Activated CD4-positive, alpha-beta memory T cell treated with anti-CD3 and anti-CD28 coated beads for 36 hours (primary cell): Measurements from ENCODE around the gene TPTE. TPM values are rescaled to one million over a fixed set of nuclear protein-coding genes. Genes with fewer than 3 reads are reported as not detected.
"Not testable (repeated sequence)": the region's sequence is repeated elsewhere in the genome, so short reads cannot be mapped to it uniquely, and the experiment has no call there.

Source experiments
- CTCF ChIA-PET: fragments of 350-600 bp; sonication (Branson Sonifier 250); formaldehyde crosslinking; loops from one replicate; lab custom pipeline; 2021; ENCODE audit warnings: antibody characterized with exemption, inconsistent platforms; lab: Charles Lee
- POLR2A ChIA-PET: fragments of 350-600 bp; sonication (Branson Sonifier 250); formaldehyde crosslinking; loops from one replicate; lab custom pipeline; 2021; ENCODE audit warnings: antibody characterized with exemption; lab: Charles Lee
- DNase-seq: peaks from one replicate; pipeline ENCODE4 v3.0.0-alpha.2; 2020
- H3K27ac Mint-ChIP-seq: one replicate; pipeline ENCODE4 v1.8.0; 2021; ENCODE audit warnings: mixed read lengths
- H3K27me3 Mint-ChIP-seq: one replicate; pipeline ENCODE4 v1.8.0; 2021; ENCODE audit warnings: mixed read lengths
- H3K36me3 Mint-ChIP-seq: one replicate; pipeline ENCODE4 v1.8.0; 2021; ENCODE audit warnings: mixed read lengths
- H3K4me1 Mint-ChIP-seq: one replicate; pipeline ENCODE4 v1.8.0; 2021; ENCODE audit warnings: low read depth, mixed read lengths
- H3K4me3 Mint-ChIP-seq: one replicate; pipeline ENCODE4 v1.8.0; 2021; ENCODE audit warnings: mild to moderate bottlenecking, mixed read lengths
- H3K9me3 Mint-ChIP-seq: one replicate; pipeline ENCODE4 v1.8.0; 2021; ENCODE audit warnings: mixed read lengths
- intact Hi-C: fragments of 100-400 bp; cut with micrococcal nuclease; formaldehyde crosslinking; loops from one replicate; pipeline ENCODE4 v1.15.1; 2023
- total RNA-seq, 2 experiments: library from RNA; stranded (reverse); gene quantifications; one replicate each; pipeline ENCODE4 v1.2.3, GENCODE V29; 2021

The TPTE gene
- not detected for total RNA-seq

DNA sequence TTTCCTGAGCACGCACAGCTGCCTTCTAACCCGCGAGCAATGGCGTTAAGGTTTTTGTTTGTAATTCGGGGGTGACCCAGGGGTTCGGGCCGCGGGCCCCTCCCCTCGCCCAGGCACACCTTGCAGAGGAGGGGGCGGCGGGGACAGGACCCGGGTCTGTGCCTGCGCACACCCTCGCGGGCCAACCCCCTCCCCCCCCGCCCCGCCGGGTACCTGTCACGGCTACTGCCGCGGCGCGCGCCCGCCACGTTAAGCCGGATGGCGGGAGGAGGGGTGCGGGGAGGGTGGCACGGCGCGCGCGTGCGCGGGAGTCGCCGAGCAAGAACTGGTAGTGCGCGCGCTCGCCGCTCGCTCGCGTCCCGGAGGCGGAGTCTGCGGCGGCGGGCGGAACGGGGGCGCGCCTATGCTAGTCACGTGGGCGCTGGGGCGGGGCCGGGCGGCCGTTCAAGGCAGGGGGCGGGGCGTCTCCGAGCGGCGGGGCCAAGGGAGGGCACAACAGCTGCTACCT, at the start of gene TPTE:
TSS of gene TPTE (plus strand) at position 493 of the 508 bp plus-strand sequence. CDS start 17,141 bp downstream, outside the sequence.
- Mint-ChIP-seq H3K27me3 (no peaks in the 10 kb centered on the region), H3K36me3 (peaks cover 3% of the 10 kb centered on the region), H3K4me3 (no peak within 1 kb of the TSS), H3K4me1 (no peaks in the 10 kb centered on the region), H3K9me3 (peaks cover 45% of the 10 kb centered on the region), H3K27ac (no peak within 1 kb of the TSS)
- POLR2A ChIA-PET = no interaction called here
- DNase-seq = no peak
- CTCF ChIA-PET = no interaction called here
- intact Hi-C loops = no loop called here

DNA sequence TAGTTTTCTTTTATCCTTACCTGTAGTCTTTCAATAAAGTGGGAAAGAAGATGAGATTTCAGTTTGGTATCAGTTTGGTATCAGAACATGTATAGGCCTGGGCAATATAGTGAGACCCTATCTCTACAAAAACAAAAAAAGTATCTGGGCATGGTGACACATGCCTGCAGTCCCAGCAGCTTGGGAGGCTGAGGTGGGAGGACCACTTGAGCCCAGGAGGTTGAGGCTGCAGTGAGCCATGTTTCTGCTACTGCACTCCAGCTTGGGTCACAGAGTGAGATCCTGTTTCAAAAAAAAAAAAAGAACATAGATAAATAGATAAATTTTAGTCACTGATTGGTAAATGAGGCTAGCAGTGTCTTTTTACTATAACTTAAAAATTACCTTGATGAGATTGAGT, 49.4 kb upstream of the TPTE start:
- H3K4me1 Mint-ChIP-seq, H3K36me3 Mint-ChIP-seq, H3K27me3 Mint-ChIP-seq, intact Hi-C loops, H3K9me3 Mint-ChIP-seq, DNase-seq, H3K27ac Mint-ChIP-seq, POLR2A ChIA-PET, H3K4me3 Mint-ChIP-seq, CTCF ChIA-PET: not testable (repeated sequence)

DNA sequence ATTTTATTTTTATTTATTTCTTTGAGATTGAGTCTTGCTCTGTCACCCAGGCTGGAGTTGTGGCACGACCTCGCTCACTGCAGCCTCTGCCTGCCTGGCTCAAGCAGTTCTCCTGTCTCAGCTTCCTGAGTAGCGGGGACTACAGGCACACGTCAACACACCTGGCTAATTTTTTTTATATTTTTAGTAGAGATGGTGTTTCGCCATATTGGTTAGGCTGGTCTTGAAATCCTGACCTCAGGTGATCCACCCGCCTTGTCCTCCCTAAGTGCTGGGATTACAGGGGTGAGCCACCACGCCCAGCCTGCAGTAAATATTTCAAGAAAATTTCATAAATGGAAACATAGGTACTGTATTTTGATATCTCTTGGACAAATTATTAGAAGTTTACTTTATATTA, 43.6 kb upstream of the TPTE start:
- H3K4me1 Mint-ChIP-seq, DNase-seq, intact Hi-C loops, H3K27me3 Mint-ChIP-seq, H3K36me3 Mint-ChIP-seq, H3K4me3 Mint-ChIP-seq, H3K27ac Mint-ChIP-seq, CTCF ChIA-PET, POLR2A ChIA-PET: not testable (repeated sequence)
- H3K9me3 Mint-ChIP-seq = peaks cover 20% of the 10 kb centered on the region

DNA sequence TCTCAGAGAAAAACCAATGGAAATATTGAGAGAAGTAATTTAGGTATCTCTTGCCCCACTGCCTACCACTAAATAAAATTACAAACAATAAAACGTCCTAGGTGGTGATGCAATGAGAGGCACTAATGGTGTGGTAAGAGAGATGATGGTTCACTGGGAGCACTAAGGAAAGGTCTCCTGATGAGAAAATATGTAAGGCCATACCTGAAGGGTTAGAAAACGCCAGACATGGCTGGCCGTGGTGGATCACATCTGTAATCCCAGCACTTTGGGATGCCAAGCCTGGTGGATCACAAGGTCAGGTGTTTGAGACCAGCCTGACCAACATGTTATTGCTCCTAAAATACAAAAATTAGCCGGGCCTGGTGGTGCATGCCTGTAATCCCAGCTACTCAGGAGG, 41.5 kb upstream of the TPTE start:
- CTCF ChIA-PET, H3K4me3 Mint-ChIP-seq, DNase-seq, POLR2A ChIA-PET, H3K27ac Mint-ChIP-seq, H3K36me3 Mint-ChIP-seq, H3K27me3 Mint-ChIP-seq, intact Hi-C loops, H3K4me1 Mint-ChIP-seq: not testable (repeated sequence)
- H3K9me3 Mint-ChIP-seq = peaks cover 24% of the 10 kb centered on the region

DNA sequence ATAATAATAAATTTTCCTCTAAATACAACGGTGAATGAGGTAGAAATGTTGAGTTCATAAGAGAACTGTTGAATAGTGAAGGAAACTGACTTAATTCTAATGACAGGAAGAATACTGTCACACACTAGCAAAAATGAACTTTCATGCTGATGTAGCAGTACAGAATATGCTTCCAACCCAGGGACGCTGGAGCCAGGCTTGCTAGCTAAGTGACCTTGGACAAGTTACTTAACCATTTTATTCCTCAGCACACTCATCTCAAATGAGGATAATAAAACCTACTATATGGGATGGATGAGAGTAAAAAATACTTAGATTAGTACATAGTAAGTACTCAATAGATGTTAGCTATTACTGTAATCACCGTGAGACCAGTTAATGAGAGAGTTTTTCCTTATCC, 36.5 kb upstream of the TPTE start:
- peaks cover 17% of the 10 kb centered on the region for H3K9me3 Mint-ChIP-seq
- CTCF ChIA-PET, H3K4me1 Mint-ChIP-seq, intact Hi-C loops, DNase-seq, H3K27ac Mint-ChIP-seq, H3K36me3 Mint-ChIP-seq, POLR2A ChIA-PET, H3K4me3 Mint-ChIP-seq, H3K27me3 Mint-ChIP-seq: not testable (repeated sequence)

DNA sequence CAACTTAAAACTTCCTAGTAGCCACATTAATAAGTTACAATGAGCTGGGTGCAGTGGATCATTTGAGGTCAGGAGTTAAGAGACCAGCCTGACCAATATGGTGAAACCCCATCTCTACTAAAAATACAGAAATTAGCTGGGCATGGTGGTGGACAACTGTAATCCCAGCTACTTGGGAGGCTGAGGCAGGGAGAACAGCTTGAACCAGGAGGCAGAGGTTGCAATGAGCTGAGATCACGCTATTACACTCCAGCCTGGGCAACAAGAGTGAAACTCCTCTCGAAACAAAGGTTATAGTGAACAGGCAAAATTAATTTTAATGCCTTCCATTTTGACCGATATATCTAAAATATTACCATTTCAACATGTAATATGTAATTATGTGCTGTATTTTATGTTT, 30.9 kb upstream of the TPTE start:
- CTCF ChIA-PET, H3K4me3 Mint-ChIP-seq, H3K4me1 Mint-ChIP-seq, H3K27me3 Mint-ChIP-seq, H3K36me3 Mint-ChIP-seq, POLR2A ChIA-PET, DNase-seq, intact Hi-C loops, H3K9me3 Mint-ChIP-seq, H3K27ac Mint-ChIP-seq: not testable (repeated sequence)

DNA sequence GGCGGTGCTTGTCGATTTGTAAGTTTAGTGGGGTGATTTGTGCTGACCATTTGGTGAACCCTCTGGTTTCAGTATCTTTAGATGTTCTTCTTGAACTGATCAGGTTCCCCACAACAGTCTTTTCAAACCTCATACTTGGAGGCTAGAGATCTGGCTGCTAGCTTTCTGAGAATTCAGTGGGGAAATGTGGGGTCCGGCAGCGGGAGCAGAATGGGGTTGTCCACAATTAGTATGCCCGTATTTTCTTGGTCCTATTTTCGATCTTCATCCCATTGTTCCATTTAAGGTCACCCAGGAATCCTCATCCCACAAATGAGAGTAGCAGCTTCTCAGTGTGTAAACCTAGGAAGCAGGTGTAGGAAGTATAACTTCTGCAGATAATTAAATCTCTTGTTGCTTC, 10.3 kb upstream of the TPTE start:
- no peak for DNase-seq
- POLR2A ChIA-PET = no interaction called here
- Mint-ChIP-seq H3K9me3 (peaks cover 23% of the 10 kb centered on the region), H3K4me1 (no peaks in the 10 kb centered on the region), H3K27me3 (no peaks in the 10 kb centered on the region), H3K36me3 (no peaks in the 10 kb centered on the region), H3K4me3 (no peak overlapping the region), H3K27ac (no peak overlapping the region)
- CTCF ChIA-PET = no interaction called here
- intact Hi-C loops = no loop called here

DNA sequence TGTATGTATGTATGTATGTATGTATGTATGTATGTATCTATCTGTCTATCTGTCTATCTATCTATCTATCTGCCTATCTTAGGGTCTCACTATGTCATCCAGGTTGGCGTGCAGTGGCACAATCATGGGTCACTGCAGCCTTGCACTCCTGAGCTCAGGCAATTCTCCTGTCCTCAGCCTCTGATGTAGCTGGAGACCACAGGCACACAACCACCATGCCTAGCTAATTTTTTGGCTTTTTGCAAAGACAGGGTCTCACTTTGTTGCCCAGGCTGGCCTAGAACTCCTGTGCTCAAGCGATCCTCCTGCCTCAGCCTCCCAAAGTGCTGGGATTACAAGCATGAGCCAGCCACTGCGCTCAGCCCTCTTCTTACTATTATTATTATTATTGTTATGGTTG, 4.5 kb upstream of the TPTE start:
- POLR2A ChIA-PET, H3K4me3 Mint-ChIP-seq, intact Hi-C loops, DNase-seq, H3K27ac Mint-ChIP-seq, H3K36me3 Mint-ChIP-seq, H3K4me1 Mint-ChIP-seq, CTCF ChIA-PET, H3K27me3 Mint-ChIP-seq: not testable (repeated sequence)
- H3K9me3 Mint-ChIP-seq = peaks cover 34% of the 10 kb centered on the region

DNA sequence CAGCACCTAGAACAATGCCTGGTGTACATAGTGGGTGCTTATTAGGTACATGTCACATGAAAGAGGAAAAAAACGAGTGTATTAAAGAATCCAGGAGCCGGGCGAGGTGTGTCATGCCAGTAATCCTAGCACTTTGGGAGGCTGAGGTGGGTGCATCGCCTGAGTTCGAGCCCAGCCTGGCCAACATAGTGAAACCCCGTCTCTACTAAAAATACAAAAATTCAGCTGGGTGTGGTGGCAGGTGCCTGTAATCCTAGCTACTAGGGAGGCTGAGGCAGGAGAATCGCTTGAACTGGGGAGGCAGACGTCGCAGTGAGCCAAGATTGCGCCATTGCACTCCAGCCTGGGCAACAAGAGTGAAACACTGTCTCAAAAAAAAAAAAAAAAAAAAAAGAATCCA, 3.5 kb upstream of the TPTE start:
- H3K4me1 Mint-ChIP-seq, H3K27me3 Mint-ChIP-seq, intact Hi-C loops, DNase-seq, POLR2A ChIA-PET, H3K36me3 Mint-ChIP-seq, H3K4me3 Mint-ChIP-seq, CTCF ChIA-PET, H3K27ac Mint-ChIP-seq: not testable (repeated sequence)
- peaks cover 40% of the 10 kb centered on the region for H3K9me3 Mint-ChIP-seq

DNA sequence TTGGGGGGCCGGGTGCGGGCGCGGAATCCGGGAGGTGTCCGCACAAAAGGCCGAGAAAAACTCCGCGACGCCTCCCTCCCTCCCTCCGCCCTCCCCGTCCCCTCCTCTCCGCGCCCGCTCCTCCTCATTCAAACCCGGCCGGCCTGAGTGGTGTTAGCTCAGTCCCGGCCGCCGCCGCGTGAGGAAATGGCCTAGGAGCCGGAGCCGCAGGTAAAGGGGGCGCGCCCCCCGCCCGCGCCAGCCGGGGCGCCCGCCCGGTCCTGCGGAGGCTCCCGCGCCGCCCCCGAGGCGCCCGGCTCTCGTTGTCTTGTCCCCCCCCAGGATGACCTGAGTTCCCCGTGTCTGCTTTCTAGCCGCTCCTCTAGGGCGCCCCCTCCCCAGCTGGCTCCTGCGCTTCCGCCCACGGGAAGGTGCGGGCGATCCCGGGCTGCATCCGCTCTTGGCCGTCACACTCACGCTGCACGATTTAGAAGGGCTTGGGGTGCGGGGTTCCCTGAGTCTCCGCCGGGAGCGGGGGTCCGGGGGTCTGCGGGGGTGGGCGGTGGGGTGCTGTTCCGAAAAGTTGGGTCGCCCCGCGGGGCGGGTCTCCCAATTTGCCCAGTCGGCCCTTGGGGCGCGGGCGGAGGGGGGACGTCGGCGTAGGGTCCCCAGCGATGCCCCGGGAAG, 585 bp downstream of the TPTE start:
- H3K27ac Mint-ChIP-seq, H3K4me1 Mint-ChIP-seq: not testable (repeated sequence)

DNA sequence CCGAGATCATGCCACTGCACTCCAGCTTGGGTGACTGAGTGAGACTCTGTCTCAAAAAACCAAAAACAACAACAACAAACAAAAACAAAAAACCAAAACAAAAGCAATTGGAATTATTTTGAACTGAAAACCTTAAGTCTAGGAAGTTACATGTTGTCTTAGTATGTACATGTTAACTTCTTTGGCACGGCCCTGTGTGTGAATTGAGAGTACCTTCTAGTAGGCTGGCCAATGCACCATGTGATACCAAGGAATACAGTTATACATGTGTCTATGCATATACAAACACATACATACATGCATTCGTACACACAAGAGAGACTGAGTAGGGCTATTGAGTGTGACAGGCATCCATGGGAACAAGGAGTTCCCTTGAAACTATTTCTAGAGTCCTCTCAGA, 18.6 kb downstream of the TPTE start:
- Mint-ChIP-seq H3K4me3 (no peak overlapping the region), H3K27me3 (no peaks in the 10 kb centered on the region), H3K27ac (no peak overlapping the region), H3K9me3 (peaks cover 13% of the 10 kb centered on the region), H3K36me3 (no peaks in the 10 kb centered on the region), H3K4me1 (no peaks in the 10 kb centered on the region)
- DNase-seq = no peak
- CTCF ChIA-PET = no interaction called here
- POLR2A ChIA-PET = no interaction called here
- intact Hi-C loops = no loop called here

More for the DNA sequence above, 585 bp downstream of the TPTE start:
- H3K9me3 Mint-ChIP-seq = peaks cover 41% of the 10 kb centered on the region
- POLR2A ChIA-PET, H3K4me3 Mint-ChIP-seq, CTCF ChIA-PET, H3K36me3 Mint-ChIP-seq, H3K27me3 Mint-ChIP-seq, intact Hi-C loops, DNase-seq: not testable (repeated sequence)

DNA sequence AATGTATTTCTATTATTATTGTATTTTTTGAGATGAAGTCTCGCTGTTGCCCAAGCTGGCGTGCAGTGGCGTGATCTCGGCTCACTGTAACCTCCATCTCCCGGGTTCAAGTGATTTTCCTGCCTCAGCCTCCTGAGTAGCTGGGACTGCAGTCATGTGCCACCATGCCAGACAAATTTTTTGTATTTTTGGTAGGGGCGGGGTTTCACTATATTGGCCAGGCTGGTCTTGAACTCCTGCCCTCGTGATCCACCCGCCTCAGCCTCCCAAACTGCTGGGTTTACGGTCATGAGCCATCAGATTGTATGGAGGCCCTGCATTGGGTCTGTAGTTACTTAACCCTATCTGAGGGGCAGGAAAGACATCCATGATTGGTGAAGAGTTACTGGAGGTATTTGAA, 23.0 kb downstream of the TPTE start:
- H3K9me3 Mint-ChIP-seq = peaks cover 28% of the 10 kb centered on the region
- H3K4me1 Mint-ChIP-seq, H3K27me3 Mint-ChIP-seq, H3K36me3 Mint-ChIP-seq, DNase-seq, H3K4me3 Mint-ChIP-seq, H3K27ac Mint-ChIP-seq, CTCF ChIA-PET, POLR2A ChIA-PET, intact Hi-C loops: not testable (repeated sequence)

DNA sequence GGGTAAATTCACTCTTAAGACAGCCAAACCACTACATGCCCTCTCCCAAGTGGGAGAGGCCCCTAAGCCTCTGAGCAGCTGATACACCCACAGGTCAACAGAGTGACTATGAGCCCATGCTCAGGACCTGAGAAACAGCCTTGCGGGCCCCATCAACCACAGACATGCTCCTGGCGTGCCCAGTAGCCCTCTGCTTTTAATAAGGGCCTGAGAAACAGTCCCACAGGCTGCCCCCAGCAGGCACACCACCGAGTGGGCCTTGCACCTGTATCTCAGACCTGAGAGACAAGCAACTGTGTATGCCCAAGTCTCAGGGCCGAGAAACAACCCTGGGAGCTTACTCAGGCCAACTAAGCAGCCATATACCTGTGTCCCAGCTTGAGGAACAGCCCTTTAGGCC, 26.5 kb downstream of the TPTE start:
- not testable (repeated sequence) for H3K27me3 Mint-ChIP-seq, H3K4me3 Mint-ChIP-seq, DNase-seq

More for the DNA sequence above, 26.5 kb downstream of the TPTE start:
- POLR2A ChIA-PET, H3K4me1 Mint-ChIP-seq, H3K27ac Mint-ChIP-seq, intact Hi-C loops, H3K36me3 Mint-ChIP-seq, CTCF ChIA-PET: not testable (repeated sequence)
- peaks cover 51% of the 10 kb centered on the region for H3K9me3 Mint-ChIP-seq
